ENCODE data around the gene NDEL1.

Gene NDEL1

DNA sequence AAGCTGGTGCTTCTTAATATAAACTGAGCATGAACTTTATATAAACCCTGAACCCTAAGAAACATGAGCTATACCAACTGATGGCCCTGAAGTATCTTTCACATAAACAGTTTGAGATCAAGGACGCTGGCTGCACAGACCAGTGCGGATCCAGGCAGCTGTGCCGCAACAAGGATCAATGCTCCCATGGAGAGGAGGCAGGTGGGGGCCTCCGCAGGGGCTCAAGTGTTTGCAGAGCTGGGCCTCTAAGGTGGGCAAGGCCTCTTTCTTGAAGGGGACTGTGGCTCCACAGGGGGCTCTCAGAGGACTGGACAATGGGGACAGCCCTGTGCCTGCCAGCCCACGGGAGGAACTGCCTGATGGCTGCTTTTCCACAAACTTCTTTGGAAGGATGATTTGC lies 46.0 kb downstream of the NDEL1 start:
- H3K27ac ChIP-seq = no peak overlapping the region
- no peak for TF ChIP-seq ZFX (IDR thresholded peaks at IDR 0.05; ENCODE audit: borderline replicate concordance)
- TF ChIP-seq, protein P1, sequence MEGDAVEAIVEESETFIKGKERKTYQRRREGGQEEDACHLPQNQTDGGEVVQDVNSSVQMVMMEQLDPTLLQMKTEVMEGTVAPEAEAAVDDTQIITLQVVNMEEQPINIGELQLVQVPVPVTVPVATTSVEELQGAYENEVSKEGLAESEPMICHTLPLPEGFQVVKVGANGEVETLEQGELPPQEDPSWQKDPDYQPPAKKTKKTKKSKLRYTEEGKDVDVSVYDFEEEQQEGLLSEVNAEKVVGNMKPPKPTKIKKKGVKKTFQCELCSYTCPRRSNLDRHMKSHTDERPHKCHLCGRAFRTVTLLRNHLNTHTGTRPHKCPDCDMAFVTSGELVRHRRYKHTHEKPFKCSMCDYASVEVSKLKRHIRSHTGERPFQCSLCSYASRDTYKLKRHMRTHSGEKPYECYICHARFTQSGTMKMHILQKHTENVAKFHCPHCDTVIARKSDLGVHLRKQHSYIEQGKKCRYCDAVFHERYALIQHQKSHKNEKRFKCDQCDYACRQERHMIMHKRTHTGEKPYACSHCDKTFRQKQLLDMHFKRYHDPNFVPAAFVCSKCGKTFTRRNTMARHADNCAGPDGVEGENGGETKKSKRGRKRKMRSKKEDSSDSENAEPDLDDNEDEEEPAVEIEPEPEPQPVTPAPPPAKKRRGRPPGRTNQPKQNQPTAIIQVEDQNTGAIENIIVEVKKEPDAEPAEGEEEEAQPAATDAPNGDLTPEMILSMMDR (IDR thresholded peaks at IDR 0.05) = no peak

- TF ChIP-seq, protein P1 (IDR thresholded peaks at IDR 0.05) = no peak
- TF ChIP-seq ZFX (IDR thresholded peaks at IDR 0.05; ENCODE audit: borderline replicate concordance) = no peak
- no peak overlapping the region for H3K27ac ChIP-seq
These were observed 46.9 kb downstream of the NDEL1 start for GRCh38 chr17:8482546-8482945.

GRCh38 chr17:8484465-8484864 lies 48.8 kb downstream of the NDEL1 start:
- no peak overlapping the region for H3K27ac ChIP-seq
- TF ChIP-seq ZFX (IDR thresholded peaks at IDR 0.05; ENCODE audit: borderline replicate concordance) = no peak
- TF ChIP-seq, protein P1 (IDR thresholded peaks at IDR 0.05) = no peak

DNA sequence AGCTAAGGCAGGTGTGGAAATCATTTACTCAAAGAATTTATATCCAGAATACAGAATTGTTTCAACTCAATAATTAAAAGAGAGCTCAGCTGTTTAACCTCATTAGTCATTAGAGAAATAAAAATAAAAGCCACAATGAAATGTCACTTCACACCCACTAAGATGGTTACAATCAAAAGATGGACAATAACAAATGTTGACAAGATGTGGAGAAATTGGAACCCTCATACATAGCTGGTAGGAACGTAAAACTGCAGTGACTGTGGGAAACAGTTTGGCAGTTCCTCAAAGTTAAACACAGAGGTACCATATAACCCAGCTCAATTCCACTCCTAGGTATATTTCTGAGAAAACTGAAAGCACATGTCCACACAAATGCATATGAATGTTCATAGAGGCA lies 49.8 kb downstream of the NDEL1 start:
- H3K27ac ChIP-seq = no peak overlapping the region
- TF ChIP-seq ZFX (IDR thresholded peaks at IDR 0.05; ENCODE audit: borderline replicate concordance) = no peak
- TF ChIP-seq, protein P1 (IDR thresholded peaks at IDR 0.05) = no peak

GRCh38 chr17:8487130-8487645 lies 51.5 kb downstream of the NDEL1 start:
- TF ChIP-seq ZFX (IDR thresholded peaks at IDR 0.05; ENCODE audit: borderline replicate concordance) = no peak
- TF ChIP-seq, protein P1 (IDR thresholded peaks at IDR 0.05) = no peak
- no peak overlapping the region for H3K27ac ChIP-seq

- no peak for TF ChIP-seq ZFX (IDR thresholded peaks at IDR 0.05; ENCODE audit: borderline replicate concordance)
- TF ChIP-seq, protein P1 (IDR thresholded peaks at IDR 0.05) = no peak
- H3K27ac ChIP-seq = no peak overlapping the region
These were observed 52.1 kb downstream of the NDEL1 start for GRCh38 chr17:8487743-8488142.

DNA sequence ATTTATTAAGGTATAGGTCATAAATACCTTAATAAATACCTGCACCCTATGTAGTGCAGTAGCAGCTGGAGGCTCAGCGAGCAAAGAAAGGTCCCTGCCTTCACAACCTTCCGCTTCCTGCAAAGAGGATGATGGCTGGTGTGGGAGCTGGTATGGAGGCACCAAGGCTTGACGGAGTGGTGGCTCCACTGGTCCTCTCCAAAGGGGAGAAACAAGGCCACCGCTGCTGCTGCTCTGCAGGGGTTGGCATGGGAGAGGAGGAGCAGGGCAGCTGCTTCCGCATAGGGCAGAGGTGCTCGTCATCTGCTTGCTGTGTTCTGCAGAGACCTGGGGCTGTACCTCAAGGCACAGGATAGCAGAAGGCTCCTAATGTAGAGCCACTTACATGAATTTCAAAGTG lies 52.8 kb downstream of the NDEL1 start:
- TF ChIP-seq, protein P1 (IDR thresholded peaks at IDR 0.05) = no peak
- no peak for TF ChIP-seq ZFX (IDR thresholded peaks at IDR 0.05; ENCODE audit: borderline replicate concordance)
- no peak overlapping the region for H3K27ac ChIP-seq

All from 22Rv1 (cell line).